Omental fat pad (tissue), 4 donors: Measurements from ENCODE around the gene QTRT2. TPM values are rescaled to one million over a fixed set of nuclear protein-coding genes. Genes with fewer than 3 reads are reported as not detected.

ENCODE experiments used
- ATAC-seq: fragments of 150-250 bp; one replicate; pipeline ENCODE4 v1.9.1; 2016; ENCODE audit warnings: mild to moderate bottlenecking, moderate library complexity; ENCODE audit not compliant: low FRiP score
- DNase-seq: peaks from one replicate; pipeline ENCODE4 v3.0.0-alpha.2; 2019; ENCODE audit warnings: low spot score
- total RNA-seq, 4 donors: library from RNA; depleted of rRNA; stranded (reverse); fragments of >200 nt; gene quantifications; one replicate each; pipeline ENCODE4 v1.1.0, GENCODE V29; 2016
- TF ChIP-seq, protein P1 (sequence below), 3 donors: fragments of 450-650 bp; IDR thresholded peaks; one replicate each; pipeline ENCODE4 v1.5.1; 2016 to 2017; ENCODE audit warnings: antibody characterized with exemption in 3 of 3, mild to moderate bottlenecking in 3 of 3, moderate library complexity in 2 of 3

Gene QTRT2
- total RNA-seq, 4 donors from 2014 or later, result 11.4 to 36.1 (median 15.1) TPM

DNA sequence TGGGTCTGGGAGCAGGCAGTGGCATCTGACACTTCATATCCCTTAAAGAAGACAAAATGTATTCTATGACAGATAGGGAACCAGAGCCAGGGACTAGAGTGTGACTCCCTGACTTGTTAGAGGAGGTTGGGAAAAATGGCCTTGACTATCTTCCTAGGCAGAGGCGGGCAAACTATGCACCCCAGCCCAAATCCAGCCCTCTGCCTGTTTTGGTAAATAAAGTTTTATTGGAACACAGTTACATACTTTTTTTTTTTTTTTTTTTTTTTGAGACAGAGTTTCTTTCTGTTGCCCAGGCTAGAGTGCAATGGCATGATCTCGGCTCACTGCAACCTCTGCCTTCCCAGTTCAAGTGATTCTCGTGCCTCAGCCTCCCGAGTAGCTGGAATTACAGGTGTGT is 47.3 kb downstream of the QTRT2 start:
- ATAC-seq (no peak), DNase-seq (no peak)
- TF ChIP-seq, protein P1, sequence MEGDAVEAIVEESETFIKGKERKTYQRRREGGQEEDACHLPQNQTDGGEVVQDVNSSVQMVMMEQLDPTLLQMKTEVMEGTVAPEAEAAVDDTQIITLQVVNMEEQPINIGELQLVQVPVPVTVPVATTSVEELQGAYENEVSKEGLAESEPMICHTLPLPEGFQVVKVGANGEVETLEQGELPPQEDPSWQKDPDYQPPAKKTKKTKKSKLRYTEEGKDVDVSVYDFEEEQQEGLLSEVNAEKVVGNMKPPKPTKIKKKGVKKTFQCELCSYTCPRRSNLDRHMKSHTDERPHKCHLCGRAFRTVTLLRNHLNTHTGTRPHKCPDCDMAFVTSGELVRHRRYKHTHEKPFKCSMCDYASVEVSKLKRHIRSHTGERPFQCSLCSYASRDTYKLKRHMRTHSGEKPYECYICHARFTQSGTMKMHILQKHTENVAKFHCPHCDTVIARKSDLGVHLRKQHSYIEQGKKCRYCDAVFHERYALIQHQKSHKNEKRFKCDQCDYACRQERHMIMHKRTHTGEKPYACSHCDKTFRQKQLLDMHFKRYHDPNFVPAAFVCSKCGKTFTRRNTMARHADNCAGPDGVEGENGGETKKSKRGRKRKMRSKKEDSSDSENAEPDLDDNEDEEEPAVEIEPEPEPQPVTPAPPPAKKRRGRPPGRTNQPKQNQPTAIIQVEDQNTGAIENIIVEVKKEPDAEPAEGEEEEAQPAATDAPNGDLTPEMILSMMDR (IDR thresholded peaks at IDR 0.05), result no peak

DNA sequence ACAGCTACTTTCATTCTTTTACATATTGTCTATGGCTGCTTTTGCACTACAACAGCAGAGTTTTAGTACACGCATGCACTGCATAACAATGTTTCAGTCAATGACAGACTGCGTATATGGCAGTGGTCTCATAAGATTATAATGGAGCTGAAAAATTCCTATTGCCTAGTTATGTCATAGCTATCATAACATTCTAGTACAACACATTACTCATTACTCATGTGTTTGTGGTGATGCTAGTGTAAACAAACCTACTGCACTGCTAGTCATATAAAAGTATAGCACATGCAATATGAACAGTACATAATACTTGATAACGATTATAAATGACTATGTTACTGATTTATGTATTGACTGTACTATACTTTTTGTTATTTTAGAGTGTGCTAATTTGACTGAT is 47.9 kb downstream of the QTRT2 start:
- ATAC-seq (no peak), DNase-seq (no peak)
- TF ChIP-seq, protein P1 (IDR thresholded peaks at IDR 0.05), result no peak

DNA sequence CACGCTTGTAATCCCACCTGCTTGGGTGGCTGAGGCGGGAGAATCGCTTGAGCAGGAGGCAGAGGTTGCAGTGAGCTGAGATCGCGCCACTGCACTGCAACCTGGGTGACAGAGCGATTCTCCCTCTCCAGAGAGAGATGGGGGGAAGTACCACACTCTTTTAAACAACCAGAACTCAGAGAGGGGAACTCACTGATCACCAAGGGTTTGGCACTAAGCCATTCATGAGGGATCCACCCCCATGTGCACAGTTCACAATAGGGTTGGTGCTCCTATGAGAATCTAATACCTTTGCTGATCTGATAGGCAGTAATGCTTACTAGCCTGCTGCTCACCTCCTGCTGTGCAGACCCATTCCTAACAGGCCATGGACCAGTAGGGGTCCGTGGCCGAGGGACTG is 51.6 kb downstream of the QTRT2 start:
- TF ChIP-seq, protein P1 (IDR thresholded peaks at IDR 0.05), result no peak
- DNase-seq, result no peak
- no peak for ATAC-seq

DNA sequence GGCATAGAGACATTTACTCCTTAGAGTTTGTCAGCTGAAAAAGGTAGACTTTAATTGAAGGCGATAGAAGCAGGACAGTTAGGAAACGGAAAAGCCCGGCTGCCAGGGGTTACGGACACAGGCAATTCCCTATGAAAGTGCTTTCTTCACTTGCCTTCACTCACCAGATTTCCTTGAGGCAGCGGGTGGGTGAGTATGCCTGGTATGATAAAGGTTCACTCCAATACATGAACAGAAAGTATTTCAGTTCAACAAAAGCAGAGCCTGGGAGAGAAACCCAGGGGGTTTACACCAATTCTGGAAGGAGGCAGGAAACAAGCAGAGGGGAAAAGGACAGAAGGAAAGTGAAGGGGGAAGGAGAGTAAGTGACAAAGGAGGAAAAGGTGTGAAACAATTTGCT is 53.9 kb downstream of the QTRT2 start:
- TF ChIP-seq, protein P1 (IDR thresholded peaks at IDR 0.05), result no peak
- no peak for ATAC-seq
- DNase-seq, result no peak

DNA sequence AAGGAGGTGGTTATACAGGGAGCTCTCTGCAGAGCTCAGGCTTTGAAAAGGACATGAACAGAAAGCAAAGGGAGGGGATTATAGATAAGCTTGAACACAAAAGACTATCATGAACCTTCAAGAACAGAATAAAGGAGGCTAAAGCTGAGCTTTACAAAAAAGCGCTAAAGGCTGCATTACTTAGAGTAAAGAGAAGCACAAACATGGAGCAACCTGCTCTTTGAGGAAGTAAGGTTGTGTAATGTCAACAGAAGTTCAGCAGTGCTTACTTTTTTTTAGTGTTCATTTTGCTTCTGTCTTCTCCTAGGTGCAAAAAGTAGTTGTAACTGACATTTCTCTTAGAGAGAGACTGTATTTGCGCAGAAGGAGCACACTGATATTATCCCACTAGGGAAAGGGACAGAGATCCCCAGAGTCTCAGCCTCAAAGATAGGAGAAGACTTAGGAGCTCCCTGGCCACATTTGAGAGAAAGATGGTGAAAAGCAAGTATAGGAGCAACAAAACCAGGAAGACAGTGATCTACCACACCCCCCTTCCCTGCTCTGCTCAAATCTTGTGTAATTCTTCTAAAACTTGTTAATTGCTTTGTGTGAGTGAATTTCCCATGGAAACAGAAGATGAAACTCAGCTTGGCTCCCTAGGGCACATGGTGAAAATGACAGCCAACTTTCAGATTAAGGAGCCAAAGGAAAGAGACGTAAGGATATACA is 54.7 kb downstream of the QTRT2 start:
- no peak for DNase-seq
- TF ChIP-seq, protein P1 (IDR thresholded peaks at IDR 0.05), result no peak
- no peak for ATAC-seq

DNA sequence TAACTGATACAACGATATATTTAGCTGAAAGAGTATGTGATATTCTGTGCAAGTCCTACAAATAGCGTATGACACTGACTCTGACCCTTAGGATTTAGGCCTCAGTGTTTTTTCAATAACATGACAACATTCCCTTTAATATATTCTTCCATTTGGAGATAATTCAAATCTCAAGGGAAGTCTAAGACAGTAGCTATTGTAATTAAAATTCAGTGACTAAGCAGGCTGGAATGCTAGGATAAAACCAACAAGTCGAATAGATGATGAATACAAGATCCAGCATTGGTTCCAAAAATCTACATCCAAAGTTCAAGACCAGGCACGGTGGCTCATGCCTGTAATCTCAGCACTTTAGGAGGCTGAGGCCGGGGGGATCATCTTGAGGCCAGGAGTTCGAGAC is 56.2 kb downstream of the QTRT2 start:
- DNase-seq (no peak), ATAC-seq (no peak)
- TF ChIP-seq, protein P1 (IDR thresholded peaks at IDR 0.05), result no peak

DNA sequence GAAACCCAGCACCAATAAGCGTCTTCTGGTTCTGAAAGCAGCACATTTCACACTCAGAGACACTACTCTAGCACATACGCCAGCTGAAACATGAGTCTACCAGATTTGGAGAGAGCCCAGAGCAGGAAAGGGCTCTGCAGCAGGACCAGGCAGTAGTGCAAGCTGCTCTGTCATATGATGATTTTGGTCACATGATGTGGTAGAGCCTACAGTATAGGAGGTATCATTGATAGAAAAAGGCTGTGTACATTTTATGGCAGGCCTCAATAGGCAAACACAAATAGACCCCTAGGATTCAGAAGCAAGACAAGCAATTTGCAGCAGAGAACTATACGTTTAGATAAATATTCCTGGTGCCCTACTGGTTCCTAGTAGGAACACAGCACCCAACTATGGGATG is 58.2 kb downstream of the QTRT2 start:
- ATAC-seq (no peak), DNase-seq (no peak)
- TF ChIP-seq, protein P1 (IDR thresholded peaks at IDR 0.05), result no peak
